Tibial artery (tissue), 4 donors: ENCODE results near the gene SLC4A8.

Source experiments
- DNase-seq, 2 donors: peaks; one replicate each; pipeline ENCODE4 v3.0.0-alpha.2; 2019
- H3K27ac ChIP-seq, 2 donors: fragments of 200-600 bp; sonication (generic) in 1 of 2; 1 replicate in 1 of 2; 2 replicates in 1 of 2; pipeline ENCODE4 v1.5.1; 2018 to 2019; ENCODE audit warnings: mild to moderate bottlenecking in 1 of 2
- H3K27me3 ChIP-seq, 2 donors: fragments of 200-600 bp; sonication (generic) in 1 of 2; one replicate each; pipeline versions ENCODE4 v1.5.1 to v1.6.0; 2016 to 2019
- H3K36me3 ChIP-seq, 3 donors: fragments of 200-600 bp; sonication (generic) in 2 of 3; one replicate each; pipeline ENCODE4 v1.5.1; 2016 to 2019; ENCODE audit warnings: mild to moderate bottlenecking in 2 of 3
- H3K4me1 ChIP-seq, 4 donors: fragments of 200-600 bp; sonication (generic) in 2 of 4; 1 replicate in 3 of 4; 2 replicates in 1 of 4; pipeline ENCODE4 v1.5.1; 2016 to 2019
- H3K4me3 ChIP-seq, 2 donors: fragments of 200-600 bp; sonication (generic) in 1 of 2; 1 replicate in 1 of 2; 2 replicates in 1 of 2; pipeline ENCODE4 v1.5.1; 2018 to 2019; ENCODE audit warnings: mild to moderate bottlenecking in 2 of 2
- H3K9me3 ChIP-seq, 3 donors: fragments of 200-600 bp; sonication (generic) in 1 of 3; one replicate each; pipeline ENCODE4 v1.5.1; 2016 to 2019
- intact Hi-C: fragments of 100-400 bp; cut with DNase I; formaldehyde crosslinking; loops from one replicate; pipeline ENCODE4 v1.15.0; 2023; ENCODE audit warnings: low total_unique reads
- TF ChIP-seq, protein P1 (sequence below), 2 experiments: fragments of 200-600 bp in 1 of 2; fragments of 450-650 bp in 1 of 2; IDR thresholded peaks; one replicate each; pipeline ENCODE4 v1.5.1; 2017 to 2019; ENCODE audit warnings: antibody characterized with exemption in 2 of 2, mild to moderate bottlenecking in 1 of 2, moderate library complexity in 1 of 2

The SLC4A8 gene

DNA sequence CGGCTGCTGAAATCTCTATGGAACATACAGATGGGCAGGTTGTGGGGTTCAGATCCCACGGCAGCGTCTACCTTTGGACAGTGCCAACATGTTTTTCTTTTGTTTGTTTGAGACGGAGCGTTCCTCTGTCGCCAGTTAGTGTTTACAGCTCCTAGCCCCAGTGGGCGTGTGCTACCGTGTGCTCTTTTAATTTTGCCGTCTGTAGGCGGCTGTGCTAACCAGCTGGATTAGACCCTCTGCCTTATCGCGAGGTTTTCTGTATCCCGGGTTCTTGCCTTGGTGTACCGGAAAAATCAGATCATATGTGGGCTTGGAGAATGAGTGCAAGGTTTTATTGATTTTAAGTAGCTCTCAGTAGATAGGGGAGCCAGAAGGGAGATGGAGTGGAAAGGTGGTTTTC is 23.6 kb upstream of the SLC4A8 start:
- intact Hi-C loops = no loop called here
- DNase-seq = no peak
- H3K36me3 ChIP-seq = no peaks in the 10 kb centered on the region
- H3K27me3 ChIP-seq = peaks cover 0 to 21% of the 10 kb centered on the region in 2 donors
- H3K4me3 ChIP-seq = no peak overlapping the region
- no peak overlapping the region for H3K27ac ChIP-seq
- TF ChIP-seq, protein P1, sequence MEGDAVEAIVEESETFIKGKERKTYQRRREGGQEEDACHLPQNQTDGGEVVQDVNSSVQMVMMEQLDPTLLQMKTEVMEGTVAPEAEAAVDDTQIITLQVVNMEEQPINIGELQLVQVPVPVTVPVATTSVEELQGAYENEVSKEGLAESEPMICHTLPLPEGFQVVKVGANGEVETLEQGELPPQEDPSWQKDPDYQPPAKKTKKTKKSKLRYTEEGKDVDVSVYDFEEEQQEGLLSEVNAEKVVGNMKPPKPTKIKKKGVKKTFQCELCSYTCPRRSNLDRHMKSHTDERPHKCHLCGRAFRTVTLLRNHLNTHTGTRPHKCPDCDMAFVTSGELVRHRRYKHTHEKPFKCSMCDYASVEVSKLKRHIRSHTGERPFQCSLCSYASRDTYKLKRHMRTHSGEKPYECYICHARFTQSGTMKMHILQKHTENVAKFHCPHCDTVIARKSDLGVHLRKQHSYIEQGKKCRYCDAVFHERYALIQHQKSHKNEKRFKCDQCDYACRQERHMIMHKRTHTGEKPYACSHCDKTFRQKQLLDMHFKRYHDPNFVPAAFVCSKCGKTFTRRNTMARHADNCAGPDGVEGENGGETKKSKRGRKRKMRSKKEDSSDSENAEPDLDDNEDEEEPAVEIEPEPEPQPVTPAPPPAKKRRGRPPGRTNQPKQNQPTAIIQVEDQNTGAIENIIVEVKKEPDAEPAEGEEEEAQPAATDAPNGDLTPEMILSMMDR (IDR thresholded peaks at IDR 0.05) = no peak
- no peaks in the 10 kb centered on the region for H3K4me1 ChIP-seq
- no peaks in the 10 kb centered on the region for H3K9me3 ChIP-seq

DNA sequence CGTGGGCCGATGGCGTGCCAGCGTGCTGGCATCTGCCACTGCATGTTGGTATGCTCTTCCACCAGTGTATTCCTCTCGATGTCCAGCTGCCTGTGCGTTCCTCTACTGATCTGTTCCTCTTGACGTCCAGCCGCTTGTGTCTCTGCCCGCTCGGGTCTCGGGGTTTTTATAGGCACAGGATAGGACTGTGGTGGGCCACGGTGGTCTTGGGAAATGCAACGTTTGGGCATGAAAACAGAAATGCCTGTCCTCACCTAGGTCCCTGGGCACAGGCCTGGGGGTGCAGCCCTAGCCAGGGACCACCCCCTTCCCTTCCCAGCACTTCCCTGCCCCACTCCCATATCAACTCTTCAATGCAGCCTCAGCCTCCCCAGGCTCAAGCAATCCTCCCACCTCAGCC is 23.1 kb upstream of the SLC4A8 start:
- H3K4me1 ChIP-seq = no peaks in the 10 kb centered on the region
- no peaks in the 10 kb centered on the region for H3K9me3 ChIP-seq
- H3K27ac ChIP-seq = no peak overlapping the region
- DNase-seq = no peak
- TF ChIP-seq, protein P1 (IDR thresholded peaks at IDR 0.05) = no peak
- peaks cover 0 to 21% of the 10 kb centered on the region in 2 donors for H3K27me3 ChIP-seq
- no peak overlapping the region for H3K4me3 ChIP-seq
- intact Hi-C loops = no loop called here
- no peaks in the 10 kb centered on the region for H3K36me3 ChIP-seq

DNA sequence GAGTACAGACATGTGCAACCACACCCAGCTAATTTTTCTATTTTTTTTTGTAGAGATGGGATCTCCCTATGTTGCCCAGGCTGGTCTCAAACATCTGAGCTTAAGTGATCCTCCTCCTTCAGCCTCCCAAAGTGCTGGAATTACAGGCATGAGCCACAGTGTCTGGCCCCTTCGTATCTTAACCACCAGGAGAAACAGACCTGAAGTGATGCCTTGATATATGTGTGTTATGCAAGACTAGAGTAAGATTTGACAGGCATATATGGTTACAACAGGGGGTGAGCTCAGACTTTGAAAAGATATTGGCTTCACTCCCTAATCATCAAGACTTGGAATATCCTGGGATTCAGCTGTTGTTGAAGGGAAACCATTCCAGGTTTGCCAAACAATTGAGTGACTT is 22.7 kb upstream of the SLC4A8 start:
- DNase-seq = no peak
- Histone ChIP-seq H3K27ac (no peak overlapping the region), H3K4me3 (no peak overlapping the region), H3K27me3 (peaks cover 0 to 21% of the 10 kb centered on the region in 2 donors), H3K4me1 (no peaks in the 10 kb centered on the region), H3K36me3 (no peaks in the 10 kb centered on the region), H3K9me3 (no peaks in the 10 kb centered on the region)
- intact Hi-C loops = no loop called here
- TF ChIP-seq, protein P1 (IDR thresholded peaks at IDR 0.05) = no peak

DNA sequence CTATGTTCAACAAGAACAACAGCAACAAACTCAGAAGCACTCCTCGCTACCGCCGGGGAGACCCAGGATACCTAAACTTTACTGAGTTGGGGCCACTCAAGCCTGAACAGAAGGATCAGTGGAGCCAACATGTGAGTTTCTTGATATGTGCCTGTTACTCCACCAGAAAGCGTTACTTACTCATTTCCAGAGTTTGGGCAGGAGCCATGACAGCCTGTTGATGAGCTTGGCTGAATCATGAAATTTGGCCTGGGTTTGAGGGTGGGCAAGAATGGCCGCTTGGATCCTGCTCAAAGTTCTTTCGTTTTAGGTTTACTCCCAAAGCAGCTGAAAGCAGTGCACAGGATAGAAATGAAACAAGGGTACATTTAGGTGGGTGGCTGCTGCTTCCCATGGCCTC is 21.5 kb upstream of the SLC4A8 start:
- DNase-seq = no peak
- H3K4me1 ChIP-seq = no peaks in the 10 kb centered on the region
- intact Hi-C loops = no loop called here
- peaks cover 0 to 21% of the 10 kb centered on the region in 2 donors for H3K27me3 ChIP-seq
- H3K4me3 ChIP-seq = no peak overlapping the region
- H3K36me3 ChIP-seq = no peaks in the 10 kb centered on the region
- TF ChIP-seq, protein P1 (IDR thresholded peaks at IDR 0.05) = no peak
- H3K27ac ChIP-seq = no peak overlapping the region
- H3K9me3 ChIP-seq = no peaks in the 10 kb centered on the region

DNA sequence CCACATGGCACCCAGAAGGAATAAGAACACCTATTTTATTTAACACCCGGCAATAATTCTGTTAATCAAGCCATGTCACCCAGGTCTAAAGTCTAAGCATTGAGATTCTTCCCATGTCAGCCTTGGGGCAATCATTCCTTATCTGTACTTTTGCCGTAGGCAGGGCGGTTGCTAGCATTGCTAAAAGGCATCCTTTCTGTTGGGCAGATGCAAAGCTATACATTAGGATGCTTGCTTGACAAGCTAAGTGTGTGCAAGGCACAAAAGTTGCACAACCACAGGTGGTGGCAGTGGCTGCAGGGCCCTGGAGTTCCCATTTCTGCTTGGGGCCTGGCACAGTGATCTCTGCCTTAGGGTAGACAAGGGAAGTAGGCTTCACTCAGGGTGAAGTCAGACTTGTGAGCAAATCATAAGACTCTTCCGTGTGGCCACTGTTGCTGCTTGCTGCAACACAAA is 20.9 kb upstream of the SLC4A8 start:
- Histone ChIP-seq H3K9me3 (no peaks in the 10 kb centered on the region), H3K27ac (no peak overlapping the region), H3K36me3 (no peaks in the 10 kb centered on the region), H3K27me3 (peaks cover 0 to 20% of the 10 kb centered on the region in 2 donors), H3K4me3 (no peak overlapping the region), H3K4me1 (no peaks in the 10 kb centered on the region)
- TF ChIP-seq, protein P1 (IDR thresholded peaks at IDR 0.05) = no peak
- DNase-seq = no peak
- intact Hi-C loops = no loop called here

DNA sequence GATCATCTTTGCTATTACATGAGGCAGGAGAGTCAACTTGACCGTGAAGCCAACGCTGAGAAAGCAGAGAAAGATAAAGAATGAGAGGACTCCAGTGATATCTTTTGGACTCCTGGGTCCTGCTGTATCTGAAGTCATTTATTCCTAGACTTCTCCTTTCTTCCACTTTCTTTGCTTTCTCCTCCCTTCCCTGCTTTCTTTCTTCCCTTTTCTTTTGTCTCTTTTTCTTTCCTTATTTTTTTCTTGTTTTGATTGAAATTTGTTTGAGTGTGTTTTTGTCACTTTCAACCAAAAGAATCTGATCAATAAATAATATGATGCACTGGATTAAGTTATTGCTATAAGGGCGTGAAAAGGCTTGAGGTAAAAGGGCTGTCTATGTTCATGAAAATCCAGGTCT is 20.0 kb upstream of the SLC4A8 start:
- no peaks in the 10 kb centered on the region for H3K9me3 ChIP-seq
- no peak overlapping the region for H3K4me3 ChIP-seq
- peaks cover 0 to 17% of the 10 kb centered on the region in 2 donors for H3K27me3 ChIP-seq
- TF ChIP-seq, protein P1 (IDR thresholded peaks at IDR 0.05) = no peak
- H3K4me1 ChIP-seq = no peaks in the 10 kb centered on the region
- no peak for DNase-seq
- intact Hi-C loops = no loop called here
- H3K36me3 ChIP-seq = no peaks in the 10 kb centered on the region
- no peak overlapping the region for H3K27ac ChIP-seq
